ENCODE data around the gene GMFB. TPM values are rescaled to one million over a fixed set of nuclear protein-coding genes. Genes with fewer than 3 reads are reported as not detected.

The GMFB gene
- total and polyA plus RNA-seq, 10 of the 15 experiments (the other 5 are each of a cell fraction or from before 2014, with no cell fraction given), result 29.3 to 71.0 (median 50.8) TPM

- Histone ChIP-seq H3K4me3 (peak overlapping the region; percentile 50), H3K4me1 (ENCODE audit: control insufficient read depth, insufficient read depth, low read length) (peaks cover 10% of the 10 kb centered on the region), H3K79me2 (ENCODE audit: control insufficient read depth, insufficient read depth, low read length) (peaks cover 60% of the 10 kb centered on the region), H3K4me2 (ENCODE audit: control insufficient read depth, insufficient read depth) (peak overlapping the region; percentile 72), H3K27ac (ENCODE audit: control insufficient read depth, insufficient read depth) (peak overlapping the region; percentile 64), H2AFZ (ENCODE audit: control insufficient read depth, low read depth, low read length) (no peak overlapping the region), H3K27me3 (replicated peaks in 1 of 2; ENCODE audit: control insufficient read depth in 2 of 2, insufficient read depth in 2 of 2, low read length in 1 of 2) (no peaks in the 10 kb centered on the region), H4K20me1 (ENCODE audit: control insufficient read depth, insufficient read depth) (no peaks in the 10 kb centered on the region), H3K36me3 (ENCODE audit: control insufficient read depth in 2 of 2, insufficient read depth in 2 of 2, low read length in 1 of 2) (peaks cover 0 to 6% of the 10 kb centered on the region in 2 experiments; a peak in 2 of 4 replicates), H3K9me3 (replicated peaks; ENCODE audit: control insufficient read depth, insufficient read depth, low read length) (no peaks in the 10 kb centered on the region), H3K9ac (ENCODE audit: control insufficient read depth, insufficient read depth, low read length) (peak overlapping the region; percentile 19; the same call in 1 of the 2 replicates)
- ChIA-PET RAD21 (ENCODE audit: unreplicated experiment) (interaction anchor here (0.9 to 2.4 kb wide), 5 partner anchors 25 to 85 kb away, joined by 3 to 7 read pairs (median 3); partner anchors contain the start of gene CGRRF1), POLR2A (interaction anchor here (0.5 to 1.2 kb wide), 5 partner anchors 9 to 235 kb away, joined by 3 to 5 read pairs (median 3); partner anchors contain the start of genes CDKN3 and CGRRF1), CTCF (interaction anchor here (0.7 to 3.6 kb wide), 11 partner anchors 10 to 240 kb away, joined by 3 to 11 read pairs (median 4); partner anchors contain the start of genes CDKN3 and CGRRF1), SMC1A (ENCODE audit: uncharacterized antibody, unreplicated experiment) (interaction anchor here (1.1 to 3.0 kb wide), 6 partner anchors 10 to 51 kb away, joined by 3 to 13 read pairs (median 4); no protein-coding TSS in a partner anchor)
- FAIRE-seq, result no peak
- intact Hi-C loops (cut with micrococcal nuclease; ENCODE audit: unreplicated experiment), result no loop called here
- in situ Hi-C loops (cut with MboI), result no loop called here
- WGBS (ENCODE audit: insufficient coverage, insufficient replicate concordance, low lambda C conversion rate, missing lambda C conversion rate), result 34% methylated on average over 8 of the region's 8 CpGs
- ATAC-seq, result peak; percentile 44
- BruUV-seq (replicated peaks), result TSS peak; percentile 1
- DNase-seq (ENCODE audit: low read depth, low spot score), result no peak
- TF ChIP-seq ASH2L (IDR thresholded peaks at IDR 0.05; ENCODE audit: borderline replicate concordance, low read depth) (0 out of 2 replicates have a peak, but pooled peaks have one; percentile 56), TARDBP (IDR thresholded peaks at IDR 0.05; ENCODE audit: borderline replicate concordance) (no peak), SPI1 (IDR thresholded peaks at IDR 0.05; ENCODE audit: borderline replicate concordance, insufficient read depth, low read depth, low read length) (0 out of 2 replicates have a peak, but pooled peaks have one; percentile 16), MLLT1 (IDR thresholded peaks at IDR 0.05) (peak; percentile 30; the same call in 1 of the 2 replicates), CHD2 (IDR thresholded peaks at IDR 0.05; ENCODE audit: borderline replicate concordance, low read depth, low read length) (no peak), MXI1 (IDR thresholded peaks at IDR 0.05; ENCODE audit: low read depth, low read length) (no peak), SIX5 (IDR thresholded peaks at IDR 0.05; ENCODE audit: low read depth, low read length, severe bottlenecking) (no peak), IKZF1 (conservative IDR thresholded peaks at IDR 0.05) (0 out of 2 replicates have a peak, but pooled peaks have one; percentile 25), E2F8 (IDR thresholded peaks at IDR 0.05; ENCODE audit: low read depth, partially characterized antibody) (no peak), BACH1 (IDR thresholded peaks at IDR 0.05; ENCODE audit: borderline replicate concordance) (no peak), RELA (IDR thresholded peaks at IDR 0.05; ENCODE audit: borderline replicate concordance, partially characterized antibody) (no peak), CTCF (IDR thresholded peaks at IDR 0.05 in 2 of 3, conservative IDR thresholded peaks at IDR 0.05 in 1 of 3; ENCODE audit: control insufficient read depth in 2 of 3, extremely low read depth in 1 of 3, insufficient read depth in 1 of 3, low read depth in 3 of 3, low read length in 3 of 3) (no peak), SP1 (IDR thresholded peaks at IDR 0.05; ENCODE audit: low read depth, low read length) (no peak), TCF3 (IDR thresholded peaks at IDR 0.05; ENCODE audit: borderline replicate concordance, insufficient read depth, low read depth, low read length) (no peak)
These were observed 5.6 kb downstream of the GMFB start for GRCh38 chr14:54483073-54483745.
